Measurements from ENCODE around the gene PINLYP. TPM values are rescaled to one million over a fixed set of nuclear protein-coding genes. Genes with fewer than 3 reads are reported as not detected.

The PINLYP gene
- total and polyA plus RNA-seq, 2 experiments from 2014 or later: 7.8 to 11.1 TPM

DNA sequence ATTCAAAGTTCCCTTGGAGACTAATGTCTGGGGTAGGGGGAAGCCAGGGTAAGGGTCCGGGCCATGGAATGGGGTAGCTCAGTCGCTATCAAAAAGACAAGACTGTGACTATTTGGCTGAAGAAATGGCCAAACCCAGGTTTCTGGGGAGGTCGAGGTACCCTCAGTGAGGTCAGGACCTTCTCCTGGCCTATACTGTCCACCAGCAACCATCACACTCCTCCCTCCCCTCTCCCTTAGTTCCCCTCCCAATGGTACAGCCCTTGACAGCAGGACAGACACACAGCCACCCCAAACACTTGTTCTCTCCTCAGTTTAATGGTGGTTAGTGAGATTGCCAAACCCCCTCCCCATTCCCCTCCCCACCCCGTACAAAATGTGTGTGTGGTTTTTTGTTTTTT lies 46.5 kb downstream of the PINLYP start:
- peaks cover 3% of the 10 kb centered on the region; the same call in 2 of the 3 replicates for H3K9me3 Mint-ChIP-seq
- Histone ChIP-seq H3F3A (replicated peaks; ENCODE audit: low read depth) (peaks cover 12% of the 10 kb centered on the region), H3K4me1 (ENCODE audit: insufficient read depth) (peaks cover 12% of the 10 kb centered on the region), H3K27me3 (ENCODE audit: insufficient read depth) (no peaks in the 10 kb centered on the region), H3K9me2 (ENCODE audit: insufficient read depth) (no peaks in the 10 kb centered on the region), H3K36me3 (ENCODE audit: insufficient read depth) (no peaks in the 10 kb centered on the region), H3K79me2 (replicated peaks; ENCODE audit: insufficient read depth) (peaks cover 14% of the 10 kb centered on the region; the same call in 1 of the 2 replicates), H3K27ac (ENCODE audit: low read depth) (no peak overlapping the region), H3K4me2 (no peak overlapping the region), H2AFZ (no peak overlapping the region), H3K4me3 (no peak overlapping the region), H4K20me1 (replicated peaks; ENCODE audit: insufficient read depth) (no peaks in the 10 kb centered on the region; the same call in none of the 2 replicates)
- peaks cover 23% of the 10 kb centered on the region for H3K27me3 Mint-ChIP-seq (ENCODE audit: insufficient read depth, low read depth, poor library complexity)
- peaks cover 32% of the 10 kb centered on the region for H3K4me1 Mint-ChIP-seq
- H3K4me3 Mint-ChIP-seq: no peak overlapping the region
- DNase-seq (ENCODE audit: low spot score) (no peak), ATAC-seq (no peak)
- TF ChIP-seq POLR2AphosphoS5 (IDR thresholded peaks at IDR 0.05; ENCODE audit: low read depth): no peak
- TF ChIP-seq, protein P1, sequence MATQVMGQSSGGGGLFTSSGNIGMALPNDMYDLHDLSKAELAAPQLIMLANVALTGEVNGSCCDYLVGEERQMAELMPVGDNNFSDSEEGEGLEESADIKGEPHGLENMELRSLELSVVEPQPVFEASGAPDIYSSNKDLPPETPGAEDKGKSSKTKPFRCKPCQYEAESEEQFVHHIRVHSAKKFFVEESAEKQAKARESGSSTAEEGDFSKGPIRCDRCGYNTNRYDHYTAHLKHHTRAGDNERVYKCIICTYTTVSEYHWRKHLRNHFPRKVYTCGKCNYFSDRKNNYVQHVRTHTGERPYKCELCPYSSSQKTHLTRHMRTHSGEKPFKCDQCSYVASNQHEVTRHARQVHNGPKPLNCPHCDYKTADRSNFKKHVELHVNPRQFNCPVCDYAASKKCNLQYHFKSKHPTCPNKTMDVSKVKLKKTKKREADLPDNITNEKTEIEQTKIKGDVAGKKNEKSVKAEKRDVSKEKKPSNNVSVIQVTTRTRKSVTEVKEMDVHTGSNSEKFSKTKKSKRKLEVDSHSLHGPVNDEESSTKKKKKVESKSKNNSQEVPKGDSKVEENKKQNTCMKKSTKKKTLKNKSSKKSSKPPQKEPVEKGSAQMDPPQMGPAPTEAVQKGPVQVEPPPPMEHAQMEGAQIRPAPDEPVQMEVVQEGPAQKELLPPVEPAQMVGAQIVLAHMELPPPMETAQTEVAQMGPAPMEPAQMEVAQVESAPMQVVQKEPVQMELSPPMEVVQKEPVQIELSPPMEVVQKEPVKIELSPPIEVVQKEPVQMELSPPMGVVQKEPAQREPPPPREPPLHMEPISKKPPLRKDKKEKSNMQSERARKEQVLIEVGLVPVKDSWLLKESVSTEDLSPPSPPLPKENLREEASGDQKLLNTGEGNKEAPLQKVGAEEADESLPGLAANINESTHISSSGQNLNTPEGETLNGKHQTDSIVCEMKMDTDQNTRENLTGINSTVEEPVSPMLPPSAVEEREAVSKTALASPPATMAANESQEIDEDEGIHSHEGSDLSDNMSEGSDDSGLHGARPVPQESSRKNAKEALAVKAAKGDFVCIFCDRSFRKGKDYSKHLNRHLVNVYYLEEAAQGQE (IDR thresholded peaks at IDR 0.05; ENCODE audit: unreplicated experiment): no peak
- no peak for TF ChIP-seq JUNB (IDR thresholded peaks at IDR 0.05; ENCODE audit: unreplicated experiment)
- no peak for TF ChIP-seq STAT1 (IDR thresholded peaks at IDR 0.05; ENCODE audit: unreplicated experiment)
- no peak for TF ChIP-seq ZNF331 (CRISPR knock-in tag; IDR thresholded peaks at IDR 0.05; ENCODE audit: low read depth)
- TF ChIP-seq EZH2phosphoT487 (IDR thresholded peaks at IDR 0.05; ENCODE audit: unreplicated experiment): no peak
- TF ChIP-seq NANOG (IDR thresholded peaks at IDR 0.05; ENCODE audit: borderline replicate concordance): no peak
- TF ChIP-seq, protein P2, sequence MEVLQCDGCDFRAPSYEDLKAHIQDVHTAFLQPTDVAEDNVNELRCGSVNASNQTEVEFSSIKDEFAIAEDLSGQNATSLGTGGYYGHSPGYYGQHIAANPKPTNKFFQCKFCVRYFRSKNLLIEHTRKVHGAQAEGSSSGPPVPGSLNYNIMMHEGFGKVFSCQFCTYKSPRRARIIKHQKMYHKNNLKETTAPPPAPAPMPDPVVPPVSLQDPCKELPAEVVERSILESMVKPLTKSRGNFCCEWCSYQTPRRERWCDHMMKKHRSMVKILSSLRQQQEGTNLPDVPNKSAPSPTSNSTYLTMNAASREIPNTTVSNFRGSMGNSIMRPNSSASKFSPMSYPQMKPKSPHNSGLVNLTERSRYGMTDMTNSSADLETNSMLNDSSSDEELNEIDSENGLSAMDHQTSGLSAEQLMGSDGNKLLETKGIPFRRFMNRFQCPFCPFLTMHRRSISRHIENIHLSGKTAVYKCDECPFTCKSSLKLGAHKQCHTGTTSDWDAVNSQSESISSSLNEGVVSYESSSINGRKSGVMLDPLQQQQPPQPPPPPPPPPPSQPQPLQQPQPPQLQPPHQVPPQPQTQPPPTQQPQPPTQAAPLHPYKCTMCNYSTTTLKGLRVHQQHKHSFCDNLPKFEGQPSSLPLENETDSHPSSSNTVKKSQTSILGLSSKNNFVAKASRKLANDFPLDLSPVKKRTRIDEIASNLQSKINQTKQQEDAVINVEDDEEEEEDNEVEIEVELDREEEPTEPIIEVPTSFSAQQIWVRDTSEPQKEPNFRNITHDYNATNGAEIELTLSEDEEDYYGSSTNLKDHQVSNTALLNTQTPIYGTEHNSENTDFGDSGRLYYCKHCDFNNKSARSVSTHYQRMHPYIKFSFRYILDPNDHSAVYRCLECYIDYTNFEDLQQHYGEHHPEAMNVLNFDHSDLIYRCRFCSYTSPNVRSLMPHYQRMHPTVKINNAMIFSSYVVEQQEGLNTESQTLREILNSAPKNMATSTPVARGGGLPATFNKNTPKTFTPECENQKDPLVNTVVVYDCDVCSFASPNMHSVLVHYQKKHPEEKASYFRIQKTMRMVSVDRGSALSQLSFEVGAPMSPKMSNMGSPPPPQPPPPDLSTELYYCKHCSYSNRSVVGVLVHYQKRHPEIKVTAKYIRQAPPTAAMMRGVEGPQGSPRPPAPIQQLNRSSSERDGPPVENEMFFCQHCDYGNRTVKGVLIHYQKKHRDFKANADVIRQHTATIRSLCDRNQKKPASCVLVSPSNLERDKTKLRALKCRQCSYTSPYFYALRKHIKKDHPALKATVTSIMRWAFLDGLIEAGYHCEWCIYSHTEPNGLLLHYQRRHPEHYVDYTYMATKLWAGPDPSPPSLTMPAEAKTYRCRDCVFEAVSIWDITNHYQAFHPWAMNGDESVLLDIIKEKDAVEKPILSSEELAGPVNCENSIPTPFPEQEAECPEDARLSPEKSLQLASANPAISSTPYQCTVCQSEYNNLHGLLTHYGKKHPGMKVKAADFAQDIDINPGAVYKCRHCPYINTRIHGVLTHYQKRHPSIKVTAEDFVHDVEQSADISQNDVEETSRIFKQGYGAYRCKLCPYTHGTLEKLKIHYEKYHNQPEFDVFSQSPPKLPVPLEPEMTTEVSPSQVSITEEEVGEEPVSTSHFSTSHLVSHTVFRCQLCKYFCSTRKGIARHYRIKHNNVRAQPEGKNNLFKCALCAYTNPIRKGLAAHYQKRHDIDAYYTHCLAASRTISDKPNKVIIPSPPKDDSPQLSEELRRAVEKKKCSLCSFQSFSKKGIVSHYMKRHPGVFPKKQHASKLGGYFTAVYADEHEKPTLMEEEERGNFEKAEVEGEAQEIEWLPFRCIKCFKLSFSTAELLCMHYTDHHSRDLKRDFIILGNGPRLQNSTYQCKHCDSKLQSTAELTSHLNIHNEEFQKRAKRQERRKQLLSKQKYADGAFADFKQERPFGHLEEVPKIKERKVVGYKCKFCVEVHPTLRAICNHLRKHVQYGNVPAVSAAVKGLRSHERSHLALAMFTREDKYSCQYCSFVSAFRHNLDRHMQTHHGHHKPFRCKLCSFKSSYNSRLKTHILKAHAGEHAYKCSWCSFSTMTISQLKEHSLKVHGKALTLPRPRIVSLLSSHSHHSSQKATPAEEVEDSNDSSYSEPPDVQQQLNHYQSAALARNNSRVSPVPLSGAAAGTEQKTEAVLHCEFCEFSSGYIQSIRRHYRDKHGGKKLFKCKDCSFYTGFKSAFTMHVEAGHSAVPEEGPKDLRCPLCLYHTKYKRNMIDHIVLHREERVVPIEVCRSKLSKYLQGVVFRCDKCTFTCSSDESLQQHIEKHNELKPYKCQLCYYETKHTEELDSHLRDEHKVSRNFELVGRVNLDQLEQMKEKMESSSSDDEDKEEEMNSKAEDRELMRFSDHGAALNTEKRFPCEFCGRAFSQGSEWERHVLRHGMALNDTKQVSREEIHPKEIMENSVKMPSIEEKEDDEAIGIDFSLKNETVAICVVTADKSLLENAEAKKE (CRISPR knock-in tag; IDR thresholded peaks at IDR 0.05): no peak
- no peak for TF ChIP-seq EZH2 (IDR thresholded peaks at IDR 0.05; ENCODE audit: low read depth, unreplicated experiment)
- TF ChIP-seq, protein P3, sequence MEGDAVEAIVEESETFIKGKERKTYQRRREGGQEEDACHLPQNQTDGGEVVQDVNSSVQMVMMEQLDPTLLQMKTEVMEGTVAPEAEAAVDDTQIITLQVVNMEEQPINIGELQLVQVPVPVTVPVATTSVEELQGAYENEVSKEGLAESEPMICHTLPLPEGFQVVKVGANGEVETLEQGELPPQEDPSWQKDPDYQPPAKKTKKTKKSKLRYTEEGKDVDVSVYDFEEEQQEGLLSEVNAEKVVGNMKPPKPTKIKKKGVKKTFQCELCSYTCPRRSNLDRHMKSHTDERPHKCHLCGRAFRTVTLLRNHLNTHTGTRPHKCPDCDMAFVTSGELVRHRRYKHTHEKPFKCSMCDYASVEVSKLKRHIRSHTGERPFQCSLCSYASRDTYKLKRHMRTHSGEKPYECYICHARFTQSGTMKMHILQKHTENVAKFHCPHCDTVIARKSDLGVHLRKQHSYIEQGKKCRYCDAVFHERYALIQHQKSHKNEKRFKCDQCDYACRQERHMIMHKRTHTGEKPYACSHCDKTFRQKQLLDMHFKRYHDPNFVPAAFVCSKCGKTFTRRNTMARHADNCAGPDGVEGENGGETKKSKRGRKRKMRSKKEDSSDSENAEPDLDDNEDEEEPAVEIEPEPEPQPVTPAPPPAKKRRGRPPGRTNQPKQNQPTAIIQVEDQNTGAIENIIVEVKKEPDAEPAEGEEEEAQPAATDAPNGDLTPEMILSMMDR (conservative IDR thresholded peaks at IDR 0.05; ENCODE audit: low read depth in 2 of 2): no peak
- no peak for TF ChIP-seq CREB1 (CRISPR knock-in tag; IDR thresholded peaks at IDR 0.05; ENCODE audit: low read depth)
- no peak for TF ChIP-seq ZNF114 (CRISPR knock-in tag; IDR thresholded peaks at IDR 0.05)
- TF ChIP-seq, protein P4, sequence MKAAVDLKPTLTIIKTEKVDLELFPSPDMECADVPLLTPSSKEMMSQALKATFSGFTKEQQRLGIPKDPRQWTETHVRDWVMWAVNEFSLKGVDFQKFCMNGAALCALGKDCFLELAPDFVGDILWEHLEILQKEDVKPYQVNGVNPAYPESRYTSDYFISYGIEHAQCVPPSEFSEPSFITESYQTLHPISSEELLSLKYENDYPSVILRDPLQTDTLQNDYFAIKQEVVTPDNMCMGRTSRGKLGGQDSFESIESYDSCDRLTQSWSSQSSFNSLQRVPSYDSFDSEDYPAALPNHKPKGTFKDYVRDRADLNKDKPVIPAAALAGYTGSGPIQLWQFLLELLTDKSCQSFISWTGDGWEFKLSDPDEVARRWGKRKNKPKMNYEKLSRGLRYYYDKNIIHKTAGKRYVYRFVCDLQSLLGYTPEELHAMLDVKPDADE (IDR thresholded peaks at IDR 0.05): no peak
- no peak overlapping the region for H3K27ac Mint-ChIP-seq
- H3K36me3 Mint-ChIP-seq (ENCODE audit: low read depth): peaks cover 18% of the 10 kb centered on the region

Measured in GM23338 (cell line).